Right cardiac atrium (tissue), 5 donors: ENCODE results near the gene PLA2G4D. TPM values are rescaled to one million over a fixed set of nuclear protein-coding genes. Genes with fewer than 3 reads are reported as not detected.
"Not testable (repeated sequence)": the region's sequence is repeated elsewhere in the genome, so short reads cannot be mapped to it uniquely, and the experiment has no call there.

Experiments used
- ATAC-seq, 2 donors: fragments of 200-7000 bp; cut with Tn5 transposase; one replicate each; pipeline versions ENCODE4 v1.8.0 to v1.9.1; 2020; ENCODE audit warnings: moderate library complexity in 2 of 2, mild to moderate bottlenecking in 1 of 2
- DNase-seq, 3 donors: peaks; one replicate each; pipeline ENCODE4 v3.0.0-alpha.2; 2020
- H3K27ac ChIP-seq: one replicate; pipeline ENCODE4 v1.5.1; 2013; ENCODE audit warnings: mild to moderate bottlenecking, low read length, control low read depth, moderate library complexity
- H3K27me3 ChIP-seq: one replicate; pipeline ENCODE4 v1.6.1; 2013; ENCODE audit not compliant: control insufficient read depth, insufficient read depth
- H3K4me1 ChIP-seq: one replicate; pipeline ENCODE4 v1.6.1; 2013; ENCODE audit warnings: low read length; ENCODE audit not compliant: control insufficient read depth, insufficient read depth
- H3K4me3 ChIP-seq: one replicate; pipeline ENCODE4 v1.5.1; 2013; ENCODE audit warnings: low read length, control low read depth
- H3K9me3 ChIP-seq: one replicate; pipeline ENCODE4 v1.6.1; 2013; ENCODE audit warnings: low read length; ENCODE audit not compliant: control insufficient read depth
- WGBS: extraction: QIAGEN DNeasy Blood & Tissue Kit; methylation state at CpG from one replicate; pipeline ENCODE4 v1.1.7; 2013; 5-methylcytosine and 5-hydroxymethylcytosine counted together
- intact Hi-C, 4 donors: fragments of 100-400 bp; cut with DNase I; formaldehyde crosslinking; loops; one replicate each; pipeline versions ENCODE4 v1.11.0 to v1.14.0; 2022 to 2023
- polyA plus RNA-seq: library from polyadenylated mRNA; stranded (reverse); fragments of 200-250 nt; gene quantifications from one replicate; pipeline ENCODE4 v1.2.3, GENCODE V29; 2013
- total RNA-seq, 4 donors: library from RNA; stranded (reverse); fragmentation: NEBNext Ultra II Directional; extraction: Animal tissue kit (Norgen Biotek cat#: 25700); gene quantifications; one replicate each; pipeline ENCODE4 v1.2.1, GENCODE V29; 2021
- donor health status: healthy with polysubstance abuse.
- donor health status: DM: no; HTN: yes; CAD: no.
- donor health status: DM: no; HTN: no; CAD: no.
- donor health status: DM: no; HTN: yes; CAD: no; lungs with severe emphysema.
- donor health status: DM: yes; HTN: yes; CAD: no.

PLA2G4D gene
- total and polyA plus RNA-seq, 5 donors: not detected

- 95% methylated on average over 11 of the region's 11 CpGs for WGBS
- Histone ChIP-seq H3K4me1 (peaks cover 4% of the 10 kb centered on the region), H3K27ac (no peak overlapping the region), H3K4me3 (no peak overlapping the region), H3K27me3 (no peaks in the 10 kb centered on the region), H3K9me3 (no peaks in the 10 kb centered on the region)
- intact Hi-C loops: no loop called here
- ATAC-seq: peak in 1 of 2 donors; percentile 29
- no peak for DNase-seq
These were observed 9.9 kb upstream of the PLA2G4D start for GRCh38 chr15:42104095-42104891.

DNA sequence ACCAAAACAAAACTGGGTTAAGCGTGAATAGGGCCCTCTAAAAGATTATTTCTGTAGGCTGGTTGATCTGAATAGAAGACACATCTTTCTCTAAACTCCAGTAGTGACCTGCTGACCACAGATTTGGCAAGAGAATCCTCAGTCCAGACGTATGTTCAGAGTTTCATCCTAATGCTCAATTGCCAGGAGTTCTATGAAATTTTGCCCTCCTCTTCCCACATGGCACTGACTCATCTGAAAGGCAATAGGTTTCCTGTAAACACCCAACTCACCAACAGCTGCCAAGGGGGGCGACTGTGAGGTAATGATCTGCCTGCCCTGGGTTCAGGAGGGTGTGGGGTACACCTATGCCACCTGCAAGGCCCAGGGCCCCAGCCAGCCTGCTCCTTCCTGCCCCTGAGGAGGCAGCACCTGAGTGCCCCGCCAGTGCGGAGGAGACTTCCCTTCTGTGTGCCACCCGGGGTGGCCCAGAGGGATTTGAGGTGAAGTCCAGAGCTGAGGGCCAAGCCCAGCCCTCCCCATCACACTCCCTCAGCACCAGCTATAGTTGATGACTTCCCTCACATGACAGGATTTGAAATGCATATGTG is 8.4 kb upstream of the PLA2G4D start:
- no peak for DNase-seq
- Histone ChIP-seq H3K4me3 (no peak overlapping the region), H3K27ac (no peak overlapping the region), H3K9me3 (no peaks in the 10 kb centered on the region), H3K4me1 (peaks cover 4% of the 10 kb centered on the region), H3K27me3 (no peaks in the 10 kb centered on the region)
- ATAC-seq: no peak
- 75% methylated on average over 6 of the region's 6 CpGs for WGBS
- intact Hi-C loops: no loop called here

DNA sequence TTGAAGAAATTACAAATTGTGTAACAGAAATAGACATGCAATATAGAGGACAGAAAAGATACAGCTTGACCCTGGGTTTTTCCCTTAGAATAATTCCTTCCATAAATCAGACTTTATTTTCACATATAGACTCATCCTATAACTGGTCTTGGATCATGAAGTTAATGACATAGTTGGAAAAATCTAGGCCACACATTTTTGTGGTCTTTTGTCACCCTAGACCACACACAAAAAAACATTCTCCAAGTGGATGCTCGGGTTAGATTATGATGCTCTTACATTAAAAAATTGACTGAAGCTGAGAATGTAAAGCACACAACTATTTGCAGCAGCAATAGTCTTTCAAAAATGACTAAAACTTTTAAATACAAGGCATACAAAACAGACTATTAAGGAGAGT is 7.5 kb upstream of the PLA2G4D start:
- intact Hi-C loops: no loop called here
- Histone ChIP-seq H3K4me1 (peaks cover 4% of the 10 kb centered on the region), H3K4me3 (no peak overlapping the region), H3K27me3 (no peaks in the 10 kb centered on the region), H3K9me3 (no peaks in the 10 kb centered on the region), H3K27ac (no peak overlapping the region)
- no peak for DNase-seq
- ATAC-seq: no peak
- 68% methylated on average over 1 of the region's 1 CpG for WGBS

- peaks cover 4% of the 10 kb centered on the region for H3K4me1 ChIP-seq
- ATAC-seq: peak; percentile 29 to 54
- intact Hi-C loops: no loop called here
- H3K4me3 ChIP-seq: no peak overlapping the region
- no peaks in the 10 kb centered on the region for H3K27me3 ChIP-seq
- 70% methylated on average over 8 of the region's 8 CpGs for WGBS
- no peaks in the 10 kb centered on the region for H3K9me3 ChIP-seq
- H3K27ac ChIP-seq: no peak overlapping the region
- no peak for DNase-seq
These were observed 5.8 kb upstream of the PLA2G4D start for GRCh38 chr15:42100021-42100800.

GRCh38 chr15:42097018-42097417 is 2.7 kb upstream of the PLA2G4D start:
- Histone ChIP-seq H3K4me3 (no peak overlapping the region), H3K9me3 (no peaks in the 10 kb centered on the region), H3K4me1 (peaks cover 4% of the 10 kb centered on the region), H3K27me3 (no peaks in the 10 kb centered on the region), H3K27ac (no peak overlapping the region)
- intact Hi-C loops: no loop called here
- ATAC-seq: no peak
- DNase-seq: no peak
- 86% methylated on average over 5 of the region's 5 CpGs for WGBS

DNA sequence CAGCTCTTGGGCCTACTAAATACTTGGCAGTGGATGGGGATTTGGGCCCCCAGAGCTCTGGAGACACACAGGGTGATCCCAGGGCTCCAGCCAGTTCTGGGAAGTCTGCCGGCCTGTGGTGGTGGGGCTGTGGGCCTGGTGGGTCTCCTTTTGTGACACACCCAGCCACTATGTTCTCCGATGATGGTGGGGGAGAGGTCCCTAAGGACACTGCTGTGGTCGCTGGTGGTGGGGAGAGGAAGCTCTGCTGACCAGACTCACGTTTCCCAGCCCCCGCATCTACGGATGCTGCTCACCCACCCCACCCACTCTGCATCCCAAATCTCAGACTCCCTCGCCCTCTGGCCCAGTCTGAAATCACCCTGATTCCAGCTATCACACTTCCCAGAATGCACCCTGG is 396 bp downstream of the PLA2G4D start:
- no peak overlapping the region for H3K27ac ChIP-seq
- 81% methylated on average over 7 of the region's 7 CpGs for WGBS
- no peak for ATAC-seq

DNA sequence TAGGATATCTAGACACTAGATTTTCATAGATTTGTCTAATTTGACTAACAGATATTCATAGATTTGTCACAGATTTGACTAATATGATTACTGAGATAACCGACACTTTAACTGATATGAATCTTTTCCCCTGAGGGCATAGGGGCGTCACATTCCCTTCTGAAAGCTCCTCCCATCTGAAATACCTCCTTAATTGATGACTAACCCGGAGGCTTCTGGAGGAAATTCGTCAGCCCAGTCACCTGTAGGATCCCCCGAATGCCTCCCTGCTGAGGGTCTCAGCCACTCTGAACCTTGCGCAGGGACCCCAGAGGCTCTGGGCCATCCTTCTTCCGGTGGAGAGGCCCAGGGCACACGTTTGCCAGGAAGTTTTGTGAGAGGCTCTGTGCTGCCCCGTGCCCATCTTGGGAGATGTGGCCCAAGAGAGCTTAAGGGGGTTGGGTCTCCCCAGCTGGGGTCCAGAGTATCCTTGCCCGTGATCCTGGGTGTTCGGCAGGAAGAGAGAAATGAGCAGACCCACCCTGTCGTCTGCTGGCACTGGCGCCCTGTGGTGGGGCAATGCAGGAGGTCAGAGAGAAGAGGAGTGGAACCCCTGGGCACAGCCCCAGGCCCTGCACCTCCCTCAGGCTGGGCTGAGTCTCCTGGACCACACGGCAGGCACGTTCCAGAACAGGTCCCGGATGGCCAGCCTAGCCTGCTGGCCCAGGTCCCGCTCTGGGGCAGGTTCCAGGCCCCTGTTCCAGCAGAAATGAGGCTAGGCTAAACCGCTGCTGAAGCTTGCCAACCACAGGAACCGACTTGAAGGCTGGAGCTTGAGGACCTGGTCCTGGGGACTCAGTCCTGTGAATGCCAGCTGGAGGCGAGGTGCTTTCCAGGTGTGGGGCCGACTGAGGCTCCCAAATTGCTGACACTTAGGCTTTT is 1.7 kb downstream of the PLA2G4D start:
- Histone ChIP-seq H3K27me3 (no peaks in the 10 kb centered on the region), H3K27ac (no peak overlapping the region), H3K9me3 (no peaks in the 10 kb centered on the region), H3K4me1 (no peaks in the 10 kb centered on the region), H3K4me3 (no peak overlapping the region)
- WGBS: 68% methylated on average over 21 of the region's 21 CpGs
- ATAC-seq: peak; percentile 20 to 65
- intact Hi-C loops: no loop called here
- DNase-seq: peak; percentile 46 to 80 (median 77)

More for the DNA sequence above, 396 bp downstream of the PLA2G4D start:
- no peaks in the 10 kb centered on the region for H3K9me3 ChIP-seq
- H3K4me1 ChIP-seq: no peaks in the 10 kb centered on the region
- intact Hi-C loops: no loop called here
- DNase-seq: no peak
- H3K27me3 ChIP-seq: no peaks in the 10 kb centered on the region
- H3K4me3 ChIP-seq: no peak overlapping the region

DNA sequence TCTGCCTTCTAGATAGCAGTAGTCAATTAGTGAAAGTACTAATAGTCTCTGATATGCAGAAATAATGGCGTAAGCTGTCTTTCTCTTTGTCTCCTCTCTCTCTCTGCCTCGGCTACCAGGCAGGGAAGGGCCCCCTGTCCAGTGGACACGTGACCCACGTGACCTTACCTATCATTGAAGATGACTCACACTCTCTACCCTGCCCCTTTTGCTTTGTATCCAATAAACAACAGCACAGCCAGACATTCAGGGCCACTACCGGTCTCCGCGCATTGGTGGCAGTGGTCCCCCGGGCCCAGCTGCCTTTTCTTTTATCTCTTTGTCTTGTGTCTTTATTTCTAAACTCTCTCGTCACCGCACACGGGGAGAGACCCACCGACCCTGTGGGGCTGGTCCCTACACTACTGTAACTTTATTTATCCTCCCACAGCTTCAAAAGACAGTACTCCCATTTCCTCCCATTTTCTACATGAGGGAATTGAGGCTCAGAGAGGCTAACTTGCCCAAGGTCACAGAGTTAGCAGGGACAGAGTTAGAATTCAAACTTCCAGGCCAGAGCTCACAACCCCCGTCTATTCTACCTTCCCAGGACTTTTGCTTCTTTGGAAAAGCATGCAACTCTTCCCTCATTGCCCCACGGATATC is 2.5 kb downstream of the PLA2G4D start:
- not testable (repeated sequence) for ATAC-seq

DNA sequence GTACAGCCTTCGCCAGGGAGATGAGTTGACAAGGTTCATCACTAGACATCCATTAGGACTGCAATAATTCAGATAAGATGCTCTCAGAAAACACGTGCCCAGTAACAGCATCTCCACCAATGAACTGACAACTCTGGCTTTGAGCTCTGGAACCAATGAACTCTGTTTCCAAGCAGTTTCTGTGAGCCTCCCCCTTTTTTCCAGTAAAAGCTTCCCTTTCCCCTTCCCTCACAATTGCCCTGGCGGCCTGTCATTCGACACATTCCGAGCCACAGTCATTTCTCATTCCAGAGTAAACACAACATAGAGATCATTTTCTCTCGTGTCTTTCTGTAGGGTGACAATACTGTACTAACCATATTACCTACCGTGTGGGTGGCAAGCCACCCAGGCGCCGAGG is 3.6 kb downstream of the PLA2G4D start:
- no peak for DNase-seq
- ATAC-seq: no peak
- no peaks in the 10 kb centered on the region for H3K4me1 ChIP-seq
- intact Hi-C loops: no loop called here
- 81% methylated on average over 9 of the region's 9 CpGs for WGBS
- H3K4me3 ChIP-seq: no peak overlapping the region
- H3K9me3 ChIP-seq: no peaks in the 10 kb centered on the region
- no peak overlapping the region for H3K27ac ChIP-seq
- H3K27me3 ChIP-seq: no peaks in the 10 kb centered on the region

More for the DNA sequence above, 2.5 kb downstream of the PLA2G4D start:
- H3K27ac ChIP-seq, intact Hi-C loops, H3K27me3 ChIP-seq, H3K4me1 ChIP-seq, H3K9me3 ChIP-seq, H3K4me3 ChIP-seq, DNase-seq: not testable (repeated sequence)
- WGBS: 68% methylated on average over 14 of the region's 14 CpGs

DNA sequence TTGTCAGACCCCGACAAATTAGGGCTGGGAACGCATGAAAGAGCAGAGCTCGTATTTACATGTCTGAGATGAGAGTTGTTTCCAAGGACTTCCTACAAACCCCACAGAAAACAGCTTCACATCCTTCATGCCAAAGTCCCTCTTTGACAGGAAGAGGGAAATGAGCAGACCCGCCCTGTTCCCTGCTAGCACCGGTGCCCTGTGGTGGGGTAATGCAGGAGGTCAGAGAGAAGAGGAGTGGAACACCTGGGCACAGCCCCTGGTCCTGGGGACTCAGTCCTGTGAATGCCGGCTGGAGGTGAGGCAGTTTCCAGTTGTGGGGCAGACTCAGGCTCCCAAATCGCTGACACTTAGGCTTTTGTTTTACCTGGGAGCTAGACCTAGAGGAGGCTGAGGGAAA is 4.0 kb downstream of the PLA2G4D start:
- WGBS: 59% methylated on average over 7 of the region's 7 CpGs
- Histone ChIP-seq H3K27me3 (no peaks in the 10 kb centered on the region), H3K9me3 (no peaks in the 10 kb centered on the region), H3K4me3 (no peak overlapping the region), H3K27ac (no peak overlapping the region), H3K4me1 (no peaks in the 10 kb centered on the region)
- ATAC-seq: no peak
- intact Hi-C loops: no loop called here
- DNase-seq: no peak
